Right renal cortex interstitium (tissue), 3 donors: Measurements from ENCODE around the gene ELAVL2. TPM values are rescaled to one million over a fixed set of nuclear protein-coding genes. Genes with fewer than 3 reads are reported as not detected.

Experiments used
- DNase-seq, 3 donors: peaks; one replicate each; pipeline ENCODE4 v3.0.0-alpha.2; 2013; ENCODE audit warnings: low read depth in 3 of 3, low spot score in 2 of 3
- polyA plus RNA-seq, 3 donors: library from polyadenylated mRNA; unstranded; fragments of 120-200 nt; gene quantifications; one replicate each; pipeline ENCODE4 v1.2.1, GENCODE V29; 2013; ENCODE audit not compliant: insufficient read length in 3 of 3

The ELAVL2 gene
- polyA plus RNA-seq, 3 donors = 3.4 to 4.4 (median 3.6) TPM

- no peak for DNase-seq
These were observed 3.5 kb downstream of the ELAVL2 start for GRCh38 chr9:23822261-23823169.

DNA sequence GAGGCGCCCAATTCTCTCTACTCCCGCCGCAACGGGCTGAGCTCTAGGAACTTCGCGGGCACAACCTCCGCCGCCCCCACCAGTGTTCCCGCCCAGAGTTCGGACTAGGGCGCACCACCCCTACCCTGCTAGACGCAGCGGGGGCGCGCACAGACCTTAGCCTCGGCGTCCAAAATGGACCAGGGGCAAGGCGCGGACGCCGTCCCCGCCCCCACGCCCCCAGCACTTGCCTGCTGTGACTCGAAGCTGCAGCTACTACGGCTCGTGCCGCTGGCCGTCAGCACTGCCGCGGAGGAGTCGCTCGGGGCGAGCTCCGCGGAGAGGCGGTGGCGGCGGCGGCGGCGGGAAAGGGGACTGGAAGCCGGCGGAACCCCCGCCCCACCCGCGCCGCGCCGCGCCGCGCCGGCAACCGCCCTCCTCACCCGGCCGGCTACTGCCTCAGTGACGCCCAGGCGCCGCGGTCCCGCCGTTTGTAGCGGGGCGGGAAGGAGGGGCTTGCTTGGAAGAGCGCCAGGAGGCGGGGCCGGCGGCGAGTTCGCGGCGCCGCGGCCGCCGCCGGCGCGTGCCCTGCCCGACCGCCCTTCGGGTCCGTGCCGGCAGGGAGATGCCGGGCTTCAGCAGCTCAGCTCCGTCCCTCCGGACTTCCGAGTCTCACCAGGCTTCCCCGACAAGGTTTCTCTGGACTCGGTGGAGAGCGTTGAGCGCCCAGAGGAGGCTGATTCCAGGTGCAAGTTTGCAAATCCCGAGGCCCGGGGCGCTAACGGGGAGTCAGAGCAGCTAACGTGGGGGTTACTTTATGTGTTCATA is 4.5 kb downstream of the ELAVL2 start:
- no peak for DNase-seq

DNA sequence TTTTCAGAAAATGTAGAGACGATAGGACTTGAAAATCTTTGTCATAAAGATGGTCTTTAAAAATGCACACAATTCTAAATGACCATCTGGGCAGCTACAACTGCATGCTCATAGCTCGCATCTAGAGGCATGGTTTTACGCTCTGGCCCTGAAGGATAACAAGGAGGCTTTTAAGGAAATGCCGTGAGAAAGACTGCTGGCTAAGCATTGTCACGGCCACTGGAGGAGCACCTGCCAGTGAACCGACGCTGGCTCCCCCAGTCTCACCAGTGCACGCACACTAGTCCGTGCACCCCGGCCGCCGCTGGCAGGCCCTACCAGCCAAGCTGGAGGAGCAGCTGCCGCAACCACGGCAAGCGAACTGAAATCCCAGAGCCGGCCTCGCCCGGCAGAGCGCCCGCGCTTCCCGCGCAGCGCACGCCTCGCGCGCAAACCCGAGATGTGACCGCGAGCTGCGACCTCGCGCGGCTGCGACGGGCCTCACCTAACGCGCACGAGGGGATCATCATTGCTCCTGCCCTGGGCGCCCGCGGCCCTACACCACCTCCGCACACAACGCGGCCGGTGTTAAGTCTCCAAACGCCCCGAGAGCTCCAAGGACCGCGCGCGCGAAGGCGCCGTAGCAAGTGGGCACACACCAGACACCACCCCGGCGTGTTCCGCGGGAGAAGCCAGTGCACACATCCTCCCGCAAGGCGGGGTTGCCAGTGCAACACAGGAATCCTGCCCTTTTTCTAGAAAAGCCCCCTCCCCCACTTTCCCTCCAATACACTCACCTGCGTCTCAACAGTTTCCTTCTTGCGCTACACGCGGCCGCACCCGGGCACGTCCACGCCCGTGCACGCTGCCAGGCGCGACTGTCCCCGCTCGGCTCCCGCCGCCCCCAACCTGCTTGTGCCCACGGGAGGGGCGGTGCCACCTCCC is 5.3 kb downstream of the ELAVL2 start:
- DNase-seq = no peak

GRCh38 chr9:23819403-23819802 is 6.6 kb downstream of the ELAVL2 start:
- DNase-seq = no peak

DNA sequence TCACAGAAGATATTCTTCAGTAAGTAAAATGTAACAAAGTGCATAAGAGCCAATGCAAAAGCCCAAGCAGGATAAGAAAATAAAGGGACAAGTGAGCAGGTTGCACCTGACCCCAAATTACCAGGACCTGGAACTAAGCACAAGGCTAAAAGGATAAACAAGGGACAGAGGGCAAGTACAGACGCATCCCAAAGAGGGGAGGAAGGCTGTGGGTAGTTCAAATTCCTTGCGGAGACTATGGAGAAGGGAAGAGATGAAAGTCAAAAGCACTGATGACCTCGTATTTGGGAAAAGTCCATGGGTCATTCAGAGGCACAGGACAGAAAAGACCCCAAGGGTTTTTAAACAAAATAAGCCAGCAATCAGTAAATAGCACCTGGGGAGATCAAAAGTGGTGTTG is 11.8 kb downstream of the ELAVL2 start:
- no peak for DNase-seq

DNA sequence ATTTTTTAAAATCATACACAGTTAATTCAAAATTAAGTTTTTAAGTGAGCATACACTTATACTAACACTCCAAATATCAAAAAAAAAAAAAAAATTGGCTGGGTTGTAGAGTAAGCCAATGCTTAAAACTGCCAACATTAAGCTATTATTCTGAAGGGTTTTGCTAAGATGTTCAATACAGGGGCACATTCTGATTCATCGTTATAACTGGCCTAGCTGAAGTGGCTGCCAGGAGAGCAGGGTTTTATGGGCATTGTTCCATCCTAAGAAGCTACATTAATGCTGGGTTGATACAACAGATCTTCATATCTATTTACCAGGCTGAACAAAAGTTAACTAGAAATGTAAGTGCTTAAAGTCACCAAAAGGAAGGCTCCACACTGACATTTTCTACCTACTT is 13.4 kb downstream of the ELAVL2 start:
- DNase-seq = no peak

GRCh38 chr9:23811633-23812032 is 14.4 kb downstream of the ELAVL2 start:
- no peak for DNase-seq

GRCh38 chr9:23803216-23803615 is 22.8 kb downstream of the ELAVL2 start:
- DNase-seq = no peak

DNA sequence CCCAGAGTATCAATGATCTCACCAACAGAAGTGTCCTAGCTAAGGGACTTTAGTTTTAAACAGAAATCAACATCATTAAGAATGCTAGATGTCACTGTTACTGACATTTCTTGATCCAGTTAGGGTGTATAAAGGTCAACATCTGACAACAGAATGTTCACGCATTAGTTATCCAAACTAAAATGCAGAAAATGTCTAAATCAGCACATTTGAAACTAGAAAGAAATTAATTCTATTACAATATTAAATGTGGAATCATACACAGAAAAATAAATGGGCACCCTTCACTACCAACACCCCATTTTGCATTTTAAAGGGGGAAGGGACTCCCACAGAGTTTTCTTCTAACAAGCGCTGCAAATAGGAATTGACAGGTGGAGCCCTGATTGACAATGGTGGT is 24.5 kb downstream of the ELAVL2 start:
- no peak for DNase-seq

- DNase-seq = no peak
These were observed 26.5 kb downstream of the ELAVL2 start for GRCh38 chr9:23799521-23799920.

DNA sequence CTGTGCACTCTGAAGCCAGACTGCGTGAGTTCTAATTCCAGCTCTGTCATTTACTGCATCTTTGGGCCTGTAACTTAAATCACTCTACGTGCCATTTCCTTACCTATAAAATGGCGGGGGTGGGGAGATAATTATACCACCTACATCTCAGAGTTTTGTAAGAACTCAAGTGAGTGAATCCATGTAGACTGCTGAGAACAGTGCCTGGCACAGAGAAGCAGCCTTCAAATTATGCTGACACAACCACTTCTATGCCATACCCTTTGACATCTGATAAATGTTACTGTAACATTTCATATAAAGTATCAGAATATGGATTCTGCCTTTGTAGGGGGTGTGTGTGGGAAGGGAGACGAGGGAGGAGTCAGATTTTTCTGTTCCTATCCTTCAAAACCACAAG is 27.7 kb downstream of the ELAVL2 start:
- no peak for DNase-seq

DNA sequence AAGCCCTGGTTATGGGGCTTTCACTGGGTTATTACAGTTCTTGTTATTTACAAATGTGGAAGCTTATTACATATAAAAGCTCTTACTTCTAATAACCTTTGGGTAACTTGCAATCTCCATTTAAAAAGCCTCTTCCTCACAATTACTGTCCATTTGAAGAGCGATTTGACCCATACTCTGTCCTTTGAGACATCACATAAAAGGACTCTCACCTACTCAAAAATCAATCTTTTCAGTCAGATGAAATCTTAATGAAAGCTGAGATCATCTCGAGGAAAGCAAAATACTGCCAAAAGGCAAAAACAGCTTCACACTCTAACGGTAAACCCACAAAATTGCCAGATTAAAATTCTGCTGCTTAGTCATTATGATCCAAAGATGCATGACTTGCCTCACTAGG is 29.8 kb downstream of the ELAVL2 start:
- DNase-seq = no peak

DNA sequence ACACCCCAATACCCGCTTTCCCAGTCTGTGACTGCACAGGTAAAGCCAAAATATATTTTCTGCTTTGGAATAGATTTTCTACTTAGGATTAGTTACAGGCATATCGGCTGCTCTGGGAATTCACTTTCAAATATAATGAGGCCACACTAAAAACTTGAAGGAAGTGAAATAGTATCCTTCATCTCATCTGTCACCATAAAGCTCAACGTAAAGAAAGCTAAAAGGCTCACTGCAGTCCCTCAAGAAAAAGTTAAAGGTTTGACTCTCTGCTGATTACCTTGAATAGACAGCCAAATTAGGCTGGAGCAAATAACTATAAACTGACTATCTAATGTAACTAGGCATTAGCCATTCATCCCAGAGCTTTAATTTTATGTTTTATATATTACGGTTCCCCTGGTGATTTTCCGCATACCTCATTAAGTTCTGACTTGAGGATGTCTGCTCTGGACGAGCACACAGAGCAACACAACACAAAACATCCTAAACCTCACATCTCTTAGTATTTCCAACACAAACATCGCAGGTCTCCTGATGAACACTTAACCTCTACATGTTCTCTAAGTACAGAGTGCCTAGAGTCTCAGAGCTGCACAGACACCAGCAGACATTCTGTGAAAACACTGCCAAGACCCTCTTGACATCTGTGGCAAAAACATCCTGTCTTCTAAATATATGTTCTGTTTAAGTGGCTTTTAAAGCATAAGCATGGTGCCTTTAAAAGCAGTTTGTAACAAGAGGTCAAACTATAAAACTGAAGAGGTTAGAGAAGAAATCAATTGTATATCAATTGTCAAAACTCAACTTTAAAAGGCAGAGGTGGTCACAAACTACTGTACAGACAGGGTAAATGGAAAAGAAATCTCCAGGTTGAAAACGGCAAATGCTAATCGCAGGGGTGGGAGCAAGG is 35.4 kb downstream of the ELAVL2 start:
- DNase-seq = no peak

DNA sequence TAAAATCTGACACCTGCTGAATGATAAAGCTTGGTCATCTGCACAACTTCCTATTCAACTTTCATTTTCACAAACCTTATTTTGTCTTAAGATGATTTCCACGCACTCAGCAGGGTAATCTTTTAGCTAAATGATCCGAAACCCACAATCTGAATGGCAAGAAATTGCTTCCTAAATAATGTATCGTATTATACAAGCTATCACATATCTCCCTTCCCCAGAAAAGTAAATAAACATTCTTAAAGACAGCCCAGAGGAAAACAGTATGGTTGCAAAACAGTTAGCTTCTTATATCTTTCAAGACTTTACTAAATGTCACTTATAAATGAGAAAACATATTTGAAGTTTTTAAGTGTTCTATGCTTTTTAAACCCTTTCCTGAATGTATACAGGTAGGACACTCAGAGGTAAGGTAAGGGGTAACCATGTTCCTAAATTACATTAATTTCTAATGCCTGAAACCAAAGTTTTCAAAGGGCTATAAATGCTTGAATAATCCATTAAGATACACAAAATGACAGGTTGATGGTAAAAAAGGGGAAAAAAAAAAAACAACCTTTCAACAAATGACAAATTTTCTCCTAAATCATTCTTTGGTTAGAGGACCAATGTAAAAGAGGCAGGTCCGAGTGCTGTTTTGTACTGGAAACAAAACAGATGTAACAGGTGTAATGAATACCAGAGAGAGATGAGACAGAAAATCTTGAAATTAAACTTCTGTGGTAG is 36.3 kb downstream of the ELAVL2 start:
- no peak for DNase-seq

- no peak for DNase-seq
These were observed 41.1 kb downstream of the ELAVL2 start for GRCh38 chr9:23784962-23785361.

DNA sequence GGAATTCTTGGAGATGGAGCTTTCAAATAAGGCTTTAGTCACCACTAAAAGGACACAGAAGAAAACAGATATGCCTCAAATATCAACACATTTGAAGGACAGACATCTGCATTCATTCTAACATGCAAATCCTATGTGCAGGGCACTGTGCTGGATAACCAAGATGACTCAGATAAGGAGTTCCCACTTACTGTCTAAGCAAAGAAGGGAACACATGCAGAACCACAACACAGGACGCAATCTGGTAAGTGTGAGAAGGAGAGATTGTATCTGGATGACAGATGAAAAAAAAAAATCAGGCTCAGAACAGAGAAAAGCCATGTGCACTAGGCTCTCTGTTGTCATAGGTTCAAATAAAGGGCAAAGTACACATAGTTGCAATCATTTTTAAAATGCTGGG is 42.5 kb downstream of the ELAVL2 start:
- no peak for DNase-seq

- DNase-seq = no peak
These were observed 46.8 kb downstream of the ELAVL2 start for GRCh38 chr9:23779220-23779619.

DNA sequence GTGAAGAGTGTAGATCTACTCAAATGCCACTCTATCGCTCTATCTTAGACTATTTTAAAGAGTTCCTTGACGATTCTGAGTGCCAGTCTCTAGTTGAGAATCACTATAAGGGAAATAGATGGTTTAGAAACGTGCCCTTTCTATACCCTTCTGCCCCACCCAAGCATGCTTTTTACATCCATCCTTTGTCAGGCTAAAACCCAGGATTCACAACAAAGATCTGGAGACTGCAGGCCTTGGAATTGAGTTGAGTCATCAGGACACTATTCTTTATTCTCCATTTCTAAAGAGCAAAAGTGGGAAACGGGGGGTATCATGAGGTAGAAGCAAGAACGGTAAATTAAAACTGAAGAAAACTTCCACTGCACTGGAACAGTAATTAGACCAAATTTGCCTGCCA is 48.7 kb downstream of the ELAVL2 start:
- no peak for DNase-seq

DNA sequence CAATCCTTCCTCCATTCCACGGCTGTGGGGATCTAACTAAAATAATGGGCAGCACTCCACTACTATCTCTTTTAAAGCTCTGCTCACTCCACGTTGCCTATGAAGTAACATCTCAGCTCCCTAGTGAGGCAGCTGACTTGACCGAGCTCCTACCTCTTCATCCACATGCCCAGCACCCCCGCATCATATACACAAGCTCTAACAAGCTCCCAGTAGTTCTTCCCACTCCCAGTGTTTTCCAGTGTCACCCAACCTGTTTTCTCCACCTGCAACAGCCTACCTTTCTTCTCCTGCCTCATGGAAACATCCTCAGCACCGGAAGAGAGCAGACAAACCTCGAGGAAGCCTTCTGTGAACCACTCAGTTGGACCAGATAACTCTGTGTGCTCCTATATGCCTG is 50.5 kb downstream of the ELAVL2 start:
- no peak for DNase-seq
